HG03135 (cell line): ENCODE measurements around the gene MAPK8.
"Not testable (repeated sequence)": the region's sequence is repeated elsewhere in the genome, so short reads cannot be mapped to it uniquely, and the experiment has no call there.

ENCODE experiments used
- ATAC-seq: cut with Tn5 transposase; IDR thresholded peaks from one replicate; pipeline ENCODE4 v1.9.1; 2021; ENCODE audit warnings: mild to moderate bottlenecking, moderate library complexity; ENCODE audit not compliant: unreplicated experiment

Gene MAPK8

DNA sequence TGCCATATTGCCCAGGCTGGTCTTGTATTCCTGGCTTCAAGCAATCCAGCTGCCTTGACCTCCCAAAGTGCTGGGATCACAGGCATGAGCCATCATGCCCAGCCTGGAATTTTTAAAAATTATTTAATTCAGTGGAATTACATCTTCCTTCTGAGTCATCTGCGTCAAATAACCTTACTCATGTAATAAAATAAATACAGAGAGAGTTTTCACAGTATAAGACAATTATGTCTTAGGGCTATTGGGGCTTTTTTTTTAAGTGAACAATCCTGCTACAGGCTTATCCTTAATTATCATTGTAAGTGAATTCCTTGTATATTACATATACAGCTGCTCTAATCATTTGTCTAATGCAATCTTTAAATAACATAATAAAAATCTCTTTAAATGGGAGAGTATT is 108.3 kb downstream of the MAPK8 start:
- no peak for ATAC-seq

DNA sequence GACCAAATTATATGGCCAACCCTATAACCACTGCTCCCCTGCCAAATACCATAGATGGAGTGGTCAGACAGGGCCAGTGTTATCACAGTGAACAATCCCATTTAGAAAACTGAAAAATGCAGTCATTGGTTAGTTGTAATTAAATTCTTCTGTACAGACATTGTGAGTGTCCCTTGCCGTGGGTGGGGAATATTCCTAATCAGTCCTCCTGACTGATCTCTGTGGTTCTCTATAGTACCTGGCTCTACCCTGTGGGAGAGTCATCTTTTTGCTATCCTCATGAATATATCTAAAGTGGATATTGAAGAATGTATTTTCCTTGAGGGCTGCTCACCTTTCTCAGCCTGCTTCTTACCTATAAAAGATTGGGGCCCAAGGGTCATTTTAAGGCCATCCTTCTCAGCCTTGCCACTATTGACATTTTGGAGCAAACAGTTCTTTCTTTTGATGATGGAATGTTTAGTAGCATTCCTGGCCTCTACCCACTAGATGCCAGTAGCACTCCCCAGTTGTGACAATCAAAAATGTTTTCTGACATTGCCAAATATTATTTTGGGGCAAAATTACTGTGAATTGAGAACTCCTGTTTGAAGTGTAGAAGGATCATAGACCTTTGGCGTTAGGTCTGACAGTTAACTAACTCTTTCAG is 110.2 kb downstream of the MAPK8 start:
- ATAC-seq = no peak

DNA sequence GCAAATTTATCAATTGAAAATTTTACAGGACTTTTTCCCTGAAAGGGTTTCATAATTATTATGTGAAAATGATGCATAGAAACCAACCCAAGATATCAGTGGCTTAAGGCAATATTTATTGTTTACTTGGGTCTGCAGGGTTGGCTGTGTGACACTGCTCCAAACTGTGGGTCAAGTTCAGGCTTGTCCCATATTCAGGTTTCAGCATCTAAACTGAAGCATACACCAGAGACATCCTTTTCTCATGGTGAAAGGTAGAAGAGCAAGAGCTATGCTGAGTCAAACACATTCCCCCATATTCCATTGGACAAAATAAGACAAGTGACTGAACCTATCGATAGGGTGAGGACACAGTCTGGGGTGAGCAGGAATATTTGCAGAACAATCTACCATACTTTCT is 110.9 kb downstream of the MAPK8 start:
- no peak for ATAC-seq

DNA sequence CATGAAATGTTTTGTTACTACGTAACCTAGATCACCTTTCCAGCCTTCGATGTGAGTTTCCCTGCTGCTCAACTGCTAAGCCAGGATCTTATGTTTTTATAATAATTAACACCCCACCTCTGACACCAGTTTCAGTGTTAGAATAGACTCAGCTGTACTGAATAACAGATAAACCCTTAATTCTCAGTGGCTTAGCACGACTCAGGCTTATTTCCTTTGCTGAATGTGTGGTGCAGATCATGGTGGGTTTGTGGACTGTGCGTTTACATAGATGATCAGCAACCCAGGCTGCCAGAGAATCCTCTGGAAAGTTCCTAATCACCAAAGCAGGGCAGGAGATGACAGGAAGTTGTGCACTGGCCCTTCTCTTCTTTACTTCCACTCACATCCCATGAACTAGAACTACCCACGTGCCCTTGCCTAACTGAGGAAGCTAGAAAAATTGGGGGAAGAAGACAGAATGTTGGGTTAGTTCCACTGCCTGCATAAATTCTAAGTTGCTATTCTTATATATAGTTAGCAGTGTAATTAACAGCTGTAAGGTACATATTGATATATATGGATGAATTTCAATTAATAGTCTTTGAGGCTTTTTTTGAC is 111.8 kb downstream of the MAPK8 start:
- no peak for ATAC-seq

DNA sequence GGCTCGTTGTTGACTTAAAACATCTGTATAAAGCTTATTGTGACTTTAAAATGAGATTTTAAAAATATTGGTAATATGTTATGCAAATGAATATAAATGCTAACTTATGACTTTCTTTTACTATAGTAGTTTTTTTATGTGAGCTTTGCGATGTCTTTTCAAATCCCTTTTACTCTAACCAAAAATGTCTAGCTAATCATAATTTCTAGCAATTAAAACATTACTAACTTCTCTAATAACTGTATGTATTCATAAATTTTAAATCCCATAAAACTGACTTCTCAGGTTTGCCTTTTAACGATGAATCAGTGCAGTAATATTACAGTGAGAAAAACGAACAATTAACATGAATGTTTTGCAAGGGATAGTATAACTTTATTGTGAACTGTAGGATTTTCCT is 113.2 kb downstream of the MAPK8 start:
- no peak for ATAC-seq

DNA sequence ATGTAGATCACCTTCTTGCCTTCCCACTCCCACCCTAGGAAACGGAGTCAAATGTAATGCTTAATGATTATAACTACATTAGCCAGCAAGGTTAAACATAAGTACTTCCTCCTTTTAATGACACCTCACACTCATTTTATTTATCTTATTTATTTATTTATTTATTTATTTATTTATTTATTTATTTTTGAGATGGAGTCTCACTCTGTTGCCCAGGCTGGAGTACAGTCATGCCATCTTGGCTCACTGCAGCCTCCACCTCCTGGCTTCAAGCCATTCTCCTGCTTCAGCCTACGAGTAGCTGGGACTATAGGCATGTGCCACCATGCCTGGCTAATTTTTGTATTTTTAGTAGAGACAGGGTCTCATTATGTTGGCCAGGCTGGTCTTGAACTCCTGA is 115.4 kb downstream of the MAPK8 start:
- ATAC-seq = not testable (repeated sequence)

DNA sequence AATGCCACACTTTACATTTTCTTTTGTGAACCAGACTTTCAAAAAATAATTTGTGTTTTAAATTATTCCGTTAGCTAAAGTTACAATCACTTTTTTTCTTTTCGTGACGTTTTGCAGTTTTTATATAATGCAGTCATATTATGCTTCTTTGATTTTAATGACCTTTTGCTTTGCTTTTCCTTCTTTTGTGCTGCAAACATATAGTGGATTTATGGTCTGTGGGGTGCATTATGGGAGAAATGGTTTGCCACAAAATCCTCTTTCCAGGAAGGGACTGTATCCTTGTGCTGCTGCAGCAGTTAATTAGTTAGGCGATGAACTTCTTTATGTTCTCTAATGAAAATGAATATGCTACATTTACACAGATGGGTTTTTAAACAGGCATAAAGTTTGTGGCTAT is 117.4 kb downstream of the MAPK8 start:
- ATAC-seq = no peak

DNA sequence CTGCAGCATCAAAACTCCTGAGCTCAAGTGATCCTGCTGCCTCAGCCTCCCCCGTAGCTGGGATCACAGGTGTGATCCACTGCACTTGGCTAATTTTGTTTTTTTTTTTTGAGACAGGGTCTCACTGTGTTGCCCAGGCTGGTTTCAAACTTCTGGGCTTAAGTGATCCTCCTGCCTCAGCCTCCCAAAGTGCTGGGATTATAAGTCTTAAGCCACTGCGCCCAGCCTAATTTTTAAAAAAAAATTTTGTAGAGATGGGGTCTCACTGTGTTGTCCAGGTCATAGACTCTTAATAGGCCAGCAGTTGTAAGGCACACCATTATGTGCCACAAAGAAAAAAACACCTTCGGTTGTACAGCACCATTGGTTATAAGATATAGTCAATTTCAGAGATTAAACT is 122.4 kb downstream of the MAPK8 start:
- ATAC-seq = no peak

DNA sequence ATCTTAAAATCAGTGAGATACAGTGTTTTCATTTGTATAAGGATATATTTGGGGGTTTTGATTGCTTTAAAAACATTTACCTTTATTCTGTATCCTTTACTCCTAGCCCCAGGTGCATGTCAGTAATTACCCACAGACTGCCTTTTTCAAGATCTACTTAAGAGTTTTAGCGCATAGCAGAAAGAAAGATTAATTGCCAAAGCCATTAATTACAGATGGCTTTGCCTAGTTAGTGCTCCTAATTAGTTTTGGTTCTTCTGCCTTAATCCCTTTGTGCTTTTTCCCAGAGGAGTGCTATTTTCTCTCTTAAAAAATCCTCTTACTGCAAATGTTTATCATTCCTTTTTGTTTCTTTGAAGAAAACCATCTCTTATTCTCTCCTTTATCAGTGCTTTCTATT is 122.8 kb downstream of the MAPK8 start:
- ATAC-seq = no peak

DNA sequence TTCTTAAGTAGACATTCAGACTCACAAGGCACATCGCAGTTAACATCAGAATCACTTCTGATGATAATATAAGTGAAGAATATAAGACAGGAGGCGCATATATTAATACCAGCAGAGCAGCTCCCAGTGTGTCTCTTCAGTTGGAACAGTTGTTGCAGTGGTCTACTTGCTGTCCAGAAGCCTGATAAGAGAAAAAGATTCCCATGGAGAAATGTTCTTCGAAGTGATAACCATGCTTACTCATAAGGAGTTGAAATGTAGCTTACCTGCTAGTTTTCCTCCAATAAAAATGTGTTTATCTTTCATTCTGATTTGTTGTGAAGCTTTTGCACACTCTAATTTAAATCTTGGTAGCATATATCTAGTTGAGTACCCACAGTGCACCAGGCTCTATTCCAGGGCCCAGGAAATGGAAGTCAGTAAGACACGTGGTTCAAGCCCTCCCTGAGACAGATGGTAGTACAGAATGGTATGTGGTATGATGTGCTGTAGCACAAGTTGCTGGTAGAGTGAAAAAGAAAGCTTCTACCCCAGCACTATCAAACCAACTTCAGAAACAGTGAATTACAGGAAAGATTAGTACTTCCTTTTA is 124.0 kb downstream of the MAPK8 start:
- ATAC-seq = no peak

DNA sequence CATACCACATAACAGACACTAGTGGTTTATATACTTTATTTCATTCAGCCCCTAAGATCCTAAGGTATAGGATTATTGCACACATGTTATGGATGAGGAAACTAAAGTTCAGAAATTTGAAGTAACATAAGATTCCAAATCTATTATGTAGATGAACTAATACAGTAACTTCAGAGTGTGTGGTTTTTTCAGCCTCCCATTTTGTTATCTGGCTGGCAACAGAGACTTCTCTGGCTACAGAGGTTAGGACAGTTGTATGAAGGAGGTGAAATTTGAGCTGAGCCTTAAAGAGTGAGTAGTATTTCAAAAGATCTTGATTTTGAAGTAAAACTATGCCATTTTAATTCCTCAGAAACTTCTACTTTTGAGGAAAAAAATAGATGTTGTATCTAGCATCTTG is 125.4 kb downstream of the MAPK8 start:
- no peak for ATAC-seq

DNA sequence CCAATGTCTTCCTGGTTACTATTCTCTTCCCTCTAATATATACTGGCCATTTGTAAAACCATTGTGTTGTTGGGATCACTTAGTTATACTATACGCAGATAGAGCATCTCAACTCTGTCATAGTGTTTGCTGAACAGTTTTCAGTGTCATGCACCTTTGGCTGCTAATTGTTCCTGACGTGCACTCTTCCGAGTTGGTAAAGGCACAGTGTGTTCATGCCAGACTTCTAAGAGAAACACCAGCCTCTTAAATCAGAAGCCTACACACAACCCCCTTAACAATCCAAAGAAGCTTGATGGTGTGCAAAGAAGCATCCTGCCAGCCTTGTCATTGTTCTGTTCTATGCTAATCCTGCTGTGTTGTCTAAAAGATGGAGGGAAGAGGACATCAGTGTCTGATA is 131.1 kb downstream of the MAPK8 start:
- ATAC-seq = no peak

DNA sequence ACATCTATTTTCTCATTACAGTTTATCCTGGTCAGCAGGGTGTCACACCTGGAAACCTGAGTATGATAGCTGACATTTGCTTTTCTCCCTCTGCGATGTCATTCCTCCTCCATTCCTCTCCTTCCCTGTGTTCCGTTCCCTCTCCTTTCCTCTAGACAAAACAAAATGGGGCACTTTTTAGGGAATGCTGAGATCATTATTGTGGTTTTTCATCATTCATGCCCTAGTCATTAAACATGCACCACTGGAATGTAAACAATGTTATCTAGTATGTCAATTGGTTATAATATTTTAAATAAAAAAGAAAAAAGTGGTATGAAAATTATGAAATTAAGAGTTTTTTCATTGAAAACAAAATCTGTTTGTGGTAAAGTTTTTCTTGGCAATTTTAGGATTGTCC is 132.6 kb downstream of the MAPK8 start:
- ATAC-seq = no peak

DNA sequence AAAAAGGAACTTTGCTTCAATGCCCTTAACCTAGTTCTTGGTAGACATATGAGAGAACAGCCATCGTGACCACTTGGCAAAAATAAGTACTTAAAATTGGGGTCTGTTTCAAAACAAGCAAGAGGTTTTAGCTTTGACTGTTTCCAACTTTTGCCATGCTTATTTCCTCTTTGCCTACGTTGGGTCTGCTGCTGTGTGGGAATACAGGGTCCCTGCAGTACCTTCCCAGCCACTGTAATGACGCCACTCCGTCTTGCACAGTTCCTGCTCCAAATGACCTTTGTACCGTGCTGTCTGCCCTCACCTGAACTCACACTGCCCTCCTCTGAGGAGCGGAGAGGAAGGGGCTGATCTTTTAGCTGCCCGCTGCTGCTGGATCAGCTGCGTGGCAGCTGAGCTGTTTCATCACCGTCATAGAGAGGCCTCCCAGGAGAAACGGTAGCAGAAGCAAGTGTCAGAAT is 133.1 kb downstream of the MAPK8 start:
- no peak for ATAC-seq

DNA sequence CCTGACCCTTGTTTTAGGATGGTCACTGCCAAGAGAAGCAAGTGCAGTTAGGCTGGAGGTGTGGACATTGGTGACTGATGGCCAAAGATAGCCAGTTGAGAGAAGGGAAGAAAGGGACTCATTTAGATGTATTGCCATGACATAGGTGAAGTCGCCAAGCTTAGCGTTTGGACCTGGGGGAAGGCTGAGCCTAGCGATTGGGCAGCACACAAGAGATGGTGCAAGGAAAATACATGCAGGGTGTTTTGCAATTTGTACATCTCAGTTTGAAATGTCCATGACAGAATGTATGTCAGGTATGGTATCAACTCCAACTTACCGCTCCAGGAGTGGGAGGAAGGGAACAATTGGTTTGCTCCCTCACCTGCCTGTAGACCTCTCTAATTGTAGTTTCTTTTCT is 134.3 kb downstream of the MAPK8 start:
- no peak for ATAC-seq

DNA sequence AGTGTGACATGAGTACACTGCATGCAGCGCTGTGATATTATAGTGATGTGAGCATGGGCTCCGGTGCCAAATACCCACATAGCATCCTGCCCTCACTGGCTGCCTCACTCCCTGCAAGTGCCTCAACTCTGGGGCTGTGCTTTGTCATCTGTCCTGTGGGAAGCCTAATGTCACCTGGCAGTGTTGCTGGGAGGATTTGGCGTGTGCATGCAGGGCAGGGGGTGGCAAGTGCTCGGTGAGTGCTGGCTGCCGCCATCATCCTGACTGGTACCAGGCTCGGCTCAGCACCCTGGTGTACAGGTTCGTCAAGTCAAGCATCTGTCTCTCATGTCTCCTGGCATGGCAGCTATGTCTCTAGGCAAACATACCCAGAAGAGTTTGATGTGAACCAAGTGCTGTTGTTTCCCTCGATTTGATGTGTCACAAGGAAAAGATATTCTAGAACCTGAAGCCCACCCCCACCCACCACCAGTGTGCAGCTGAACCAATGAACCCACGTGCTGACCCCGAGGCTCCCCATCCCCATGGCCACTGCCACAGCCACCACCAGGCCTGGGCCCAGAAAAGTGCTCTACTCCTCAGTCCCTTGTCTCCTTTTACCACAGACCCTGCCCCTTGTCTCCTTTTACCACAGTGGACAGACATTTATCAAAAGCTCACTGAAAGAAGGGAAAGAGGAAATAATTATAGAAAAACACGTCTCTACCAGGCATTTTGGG is 135.8 kb downstream of the MAPK8 start:
- no peak for ATAC-seq

DNA sequence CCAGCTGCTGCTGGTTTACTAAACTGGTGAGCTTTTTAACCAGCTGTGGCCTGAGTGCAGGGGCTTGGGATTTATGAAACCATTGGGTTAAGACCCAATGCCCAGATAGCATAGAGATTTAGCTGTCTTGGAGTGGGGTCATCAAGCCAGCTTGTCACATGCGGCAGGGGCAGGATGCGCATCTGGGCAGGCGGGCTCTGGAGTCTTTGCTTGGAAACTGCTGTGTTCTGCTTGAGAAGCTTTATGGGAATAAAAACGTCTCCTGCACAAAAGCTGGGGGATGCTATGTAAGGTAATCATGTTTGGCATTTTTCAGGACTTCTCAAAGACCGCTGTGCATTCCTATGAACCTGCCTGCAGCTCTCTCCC is 136.3 kb downstream of the MAPK8 start:
- no peak for ATAC-seq

DNA sequence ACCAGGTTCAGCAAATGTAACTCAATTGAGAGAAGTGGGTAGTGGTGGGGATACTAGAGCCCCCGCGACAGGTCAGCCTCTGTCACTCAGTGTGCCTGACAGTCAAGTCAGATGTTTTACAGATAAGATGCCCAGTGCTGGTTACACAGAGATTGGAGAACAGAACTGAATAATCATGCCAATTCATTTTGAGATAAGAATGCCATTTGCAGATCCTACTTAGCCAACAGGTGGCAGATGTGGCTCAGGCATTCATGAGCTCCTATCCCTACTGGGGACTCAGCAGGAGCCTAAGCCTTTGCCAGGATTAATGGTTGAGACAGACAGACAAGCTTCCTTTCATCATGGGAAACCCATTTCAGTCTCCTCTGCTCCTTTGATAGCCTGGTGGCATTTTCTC is 137.8 kb downstream of the MAPK8 start:
- no peak for ATAC-seq

DNA sequence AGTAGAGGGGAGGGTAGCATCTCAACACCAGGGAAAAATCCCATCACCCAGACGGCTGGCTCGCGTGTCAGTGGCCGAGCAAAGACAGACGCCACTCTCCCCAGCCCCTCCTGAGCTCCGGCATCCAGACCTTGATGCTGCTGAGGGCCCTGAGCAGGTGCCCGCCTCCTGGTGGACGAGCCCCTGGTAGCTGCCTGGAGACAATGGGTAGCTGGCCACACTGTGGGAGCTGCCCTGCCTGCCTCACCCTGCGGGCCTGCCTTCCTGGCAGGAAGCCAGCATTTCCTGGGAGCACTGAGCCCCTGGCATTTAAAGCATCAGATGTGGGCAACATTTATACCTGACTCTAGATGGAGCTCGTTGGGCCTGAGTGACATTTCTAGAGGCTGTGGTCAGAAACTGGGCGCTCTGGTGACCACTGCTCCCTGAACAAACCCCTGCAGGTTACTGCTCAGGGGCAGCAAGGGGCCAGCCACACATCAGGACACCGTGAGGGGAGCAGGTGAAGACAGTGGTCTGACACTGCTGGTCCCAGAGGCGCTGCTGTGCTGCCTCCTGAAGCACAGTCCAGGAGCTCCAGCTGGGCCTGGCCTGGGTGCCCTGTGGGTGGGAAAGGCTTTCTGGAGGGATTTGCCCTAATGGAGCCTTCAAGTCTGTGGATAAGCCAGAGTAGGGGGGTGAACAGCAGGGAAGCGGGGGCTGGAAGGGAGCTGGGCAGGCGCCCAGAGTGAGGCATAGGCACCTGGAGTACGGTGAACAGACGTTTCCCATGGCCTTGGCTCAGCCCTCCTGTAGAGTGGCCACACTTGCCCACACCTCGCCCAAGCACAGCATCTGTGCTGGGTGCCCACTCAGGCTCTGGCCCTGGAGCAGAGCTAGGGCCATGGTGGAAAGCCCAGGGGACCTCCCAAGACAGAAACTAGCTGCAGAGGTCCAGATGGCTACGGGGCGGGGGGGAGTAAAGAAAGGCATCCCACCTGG is 138.7 kb downstream of the MAPK8 start:
- ATAC-seq = no peak

DNA sequence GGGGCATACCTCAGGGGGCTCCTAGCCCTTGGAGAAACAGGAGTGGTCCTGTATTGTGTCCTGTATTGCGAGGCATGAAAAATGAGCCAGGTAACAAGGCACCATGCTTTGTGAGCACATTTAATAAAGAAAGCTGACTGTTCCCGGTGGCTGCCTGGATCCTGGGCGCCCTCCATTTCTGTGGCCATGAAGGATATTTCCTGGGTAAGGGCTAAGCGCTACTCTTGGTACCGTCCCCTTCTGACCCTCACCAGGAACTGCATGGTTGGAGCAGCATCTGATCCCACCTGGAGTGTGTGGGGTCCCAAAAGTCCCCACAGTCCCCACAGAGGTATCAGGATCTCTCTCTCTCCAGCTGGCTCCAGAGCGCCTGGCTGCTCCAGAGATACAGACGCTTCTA is 139.5 kb downstream of the MAPK8 start:
- ATAC-seq = no peak

DNA sequence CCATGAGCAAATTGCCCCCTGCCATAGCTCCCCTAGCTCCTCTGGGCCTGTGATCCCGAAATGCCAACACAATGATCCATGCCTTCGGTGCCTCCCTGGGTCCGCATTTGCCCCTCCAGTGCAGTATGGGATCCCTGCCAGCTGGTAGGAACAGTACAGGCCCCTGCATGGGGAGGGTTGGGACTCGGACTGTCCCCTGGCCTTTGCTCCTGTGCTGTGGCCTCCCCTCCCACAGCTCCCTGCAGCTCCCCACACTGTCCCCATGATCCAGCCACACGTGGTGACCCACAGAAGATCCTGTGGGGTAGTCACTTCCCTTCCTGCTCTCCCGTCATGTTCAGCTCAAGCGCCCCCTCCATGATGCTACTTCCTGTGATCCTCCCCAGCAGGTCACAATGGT is 140.3 kb downstream of the MAPK8 start:
- no peak for ATAC-seq
